ENCODE data around the gene PPL.
"Not testable (repeated sequence)": the region's sequence is repeated elsewhere in the genome, so short reads cannot be mapped to it uniquely, and the experiment has no call there.

PPL gene

GRCh38 chr16:4936991-4937781 is at the start of gene PPL:
TSS of gene PPL (minus strand) at chr16:4937148. CDS start at chr16:4937045, 103 bp downstream.
- DNase-seq (ENCODE audit: low spot score): peak; percentile 83

- no peak for DNase-seq (ENCODE audit: low spot score)
Measured at GRCh38 chr16:4984174-4984990, 47.4 kb upstream of the PPL start.

- DNase-seq (ENCODE audit: low spot score): no peak
Measured at GRCh38 chr16:4982056-4982867, 45.3 kb upstream of the PPL start.

- no peak for DNase-seq (ENCODE audit: low spot score)
Measured at GRCh38 chr16:4981473-4981872, 44.5 kb upstream of the PPL start.

- DNase-seq (ENCODE audit: low spot score): no peak
Measured at GRCh38 chr16:4980691-4981090, 43.7 kb upstream of the PPL start.

GRCh38 chr16:4979736-4980660 is 43.0 kb upstream of the PPL start:
- no peak for DNase-seq (ENCODE audit: low spot score)

- DNase-seq (ENCODE audit: low spot score): no peak
Measured at GRCh38 chr16:4979164-4979563, 42.2 kb upstream of the PPL start.

- no peak for DNase-seq (ENCODE audit: low spot score)
Measured at GRCh38 chr16:4976611-4977145, 39.7 kb upstream of the PPL start.

- no peak for DNase-seq (ENCODE audit: low spot score)
Measured at GRCh38 chr16:4976079-4976478, 39.1 kb upstream of the PPL start.

GRCh38 chr16:4972938-4973587 is 36.1 kb upstream of the PPL start:
- no peak for DNase-seq (ENCODE audit: low spot score)

- DNase-seq (ENCODE audit: low spot score): no peak
Measured at GRCh38 chr16:4970010-4970409, 33.1 kb upstream of the PPL start.

GRCh38 chr16:4968879-4969483 is 32.0 kb upstream of the PPL start:
- DNase-seq (ENCODE audit: low spot score): no peak

- DNase-seq (ENCODE audit: low spot score): not testable (repeated sequence)
Measured at GRCh38 chr16:4968278-4968677, 31.3 kb upstream of the PPL start.

- DNase-seq (ENCODE audit: low spot score): no peak
Measured at GRCh38 chr16:4966736-4967453, 29.9 kb upstream of the PPL start.

- DNase-seq (ENCODE audit: low spot score): not testable (repeated sequence)
Measured at GRCh38 chr16:4963527-4963926, 26.6 kb upstream of the PPL start.

GRCh38 chr16:4962716-4963115 is 25.8 kb upstream of the PPL start:
- no peak for DNase-seq (ENCODE audit: low spot score)

- DNase-seq (ENCODE audit: low spot score): no peak
Measured at GRCh38 chr16:4960579-4960978, 23.6 kb upstream of the PPL start.

- DNase-seq (ENCODE audit: low spot score): no peak
Measured at GRCh38 chr16:4958510-4959438, 21.8 kb upstream of the PPL start.
